Hematopoietic multipotent progenitor cell treated with erythropoietin and hydrocortisone succinate and interleukin-3 and kit ligand, for 15 days (in vitro differentiated cells): ENCODE results near the gene MRPL27.
"Not testable (repeated sequence)": the region's sequence is repeated elsewhere in the genome, so short reads cannot be mapped to it uniquely, and the experiment has no call there.

Source experiments
- DNase-seq: peaks from one replicate; pipeline ENCODE4 v3.0.0-alpha.2; 2015; ENCODE audit warnings: low spot score

Gene MRPL27

GRCh38 chr17:50372758-50373556 is at the start of gene MRPL27, which contains the start of gene EME1:
Gene MRPL27 (minus strand): TSS chr17:50373184. CDS start chr17:50373170, 14 bp downstream.
Gene EME1 (plus strand): TSS chr17:50373229. CDS start chr17:50375209, 1,980 bp downstream.
- DNase-seq, result peak; percentile 92

- DNase-seq, result no peak
These were observed 49.8 kb upstream of the MRPL27 start for GRCh38 chr17:50422738-50423137.

GRCh38 chr17:50421308-50422051 is 48.5 kb upstream of the MRPL27 start:
- peak; percentile 45 for DNase-seq

GRCh38 chr17:50420419-50421112 is 47.6 kb upstream of the MRPL27 start:
- no peak for DNase-seq

GRCh38 chr17:50419577-50419976 is 46.6 kb upstream of the MRPL27 start:
- DNase-seq, result not testable (repeated sequence)

GRCh38 chr17:50414808-50415207 is 41.8 kb upstream of the MRPL27 start:
- DNase-seq, result no peak

GRCh38 chr17:50412188-50412732 is 39.3 kb upstream of the MRPL27 start:
- DNase-seq, result no peak

GRCh38 chr17:50407921-50408320 is 34.9 kb upstream of the MRPL27 start:
- no peak for DNase-seq

GRCh38 chr17:50406578-50406977 is 33.6 kb upstream of the MRPL27 start:
- no peak for DNase-seq

- not testable (repeated sequence) for DNase-seq
These were observed 32.4 kb upstream of the MRPL27 start for GRCh38 chr17:50405351-50405750.

- not testable (repeated sequence) for DNase-seq
These were observed 26.6 kb upstream of the MRPL27 start for GRCh38 chr17:50399591-50399990.

GRCh38 chr17:50398672-50399071 is 25.7 kb upstream of the MRPL27 start:
- DNase-seq, result not testable (repeated sequence)

GRCh38 chr17:50397919-50398285 is 24.9 kb upstream of the MRPL27 start:
- no peak for DNase-seq

- DNase-seq, result peak; percentile 80
These were observed 24.3 kb upstream of the MRPL27 start, which contains the start of gene LRRC59 for GRCh38 chr17:50397111-50397918. Gene LRRC59 (minus strand): TSS chr17:50397523. CDS start chr17:50397317, 206 bp downstream.

GRCh38 chr17:50396261-50397110 is 23.5 kb upstream of the MRPL27 start:
- DNase-seq, result peak; percentile 60

GRCh38 chr17:50394711-50395110 is 21.7 kb upstream of the MRPL27 start:
- DNase-seq, result no peak

- DNase-seq, result no peak
These were observed 20.7 kb upstream of the MRPL27 start for GRCh38 chr17:50393700-50394099.

GRCh38 chr17:50392621-50393020 is 19.6 kb upstream of the MRPL27 start:
- no peak for DNase-seq

GRCh38 chr17:50389534-50389933 is 16.6 kb upstream of the MRPL27 start:
- no peak for DNase-seq

GRCh38 chr17:50388728-50389127 is 15.7 kb upstream of the MRPL27 start:
- DNase-seq, result no peak
